Thyroid gland (tissue), 4 donors: ENCODE measurements around the gene INSM1.

ENCODE experiments used
- POLR2A ChIP-seq, 2 donors: fragments of 450-650 bp; IDR thresholded peaks; one replicate each; pipeline ENCODE4 v1.6.1; 2017; ENCODE audit warnings: antibody characterized with exemption in 2 of 2, mild to moderate bottlenecking in 2 of 2, moderate library complexity in 1 of 2
- TF ChIP-seq, protein P1 (sequence below), 6 experiments: fragments of 200-600 bp in 3 of 6; fragments of 450-650 bp in 3 of 6; sonication (generic) in 3 of 6; IDR thresholded peaks; one replicate each; pipeline ENCODE4 v1.5.1; 2016 to 2019; ENCODE audit warnings: antibody characterized with exemption in 6 of 6, mild to moderate bottlenecking in 2 of 6, inconsistent platforms in 1 of 6, moderate library complexity in 1 of 6

DNA sequence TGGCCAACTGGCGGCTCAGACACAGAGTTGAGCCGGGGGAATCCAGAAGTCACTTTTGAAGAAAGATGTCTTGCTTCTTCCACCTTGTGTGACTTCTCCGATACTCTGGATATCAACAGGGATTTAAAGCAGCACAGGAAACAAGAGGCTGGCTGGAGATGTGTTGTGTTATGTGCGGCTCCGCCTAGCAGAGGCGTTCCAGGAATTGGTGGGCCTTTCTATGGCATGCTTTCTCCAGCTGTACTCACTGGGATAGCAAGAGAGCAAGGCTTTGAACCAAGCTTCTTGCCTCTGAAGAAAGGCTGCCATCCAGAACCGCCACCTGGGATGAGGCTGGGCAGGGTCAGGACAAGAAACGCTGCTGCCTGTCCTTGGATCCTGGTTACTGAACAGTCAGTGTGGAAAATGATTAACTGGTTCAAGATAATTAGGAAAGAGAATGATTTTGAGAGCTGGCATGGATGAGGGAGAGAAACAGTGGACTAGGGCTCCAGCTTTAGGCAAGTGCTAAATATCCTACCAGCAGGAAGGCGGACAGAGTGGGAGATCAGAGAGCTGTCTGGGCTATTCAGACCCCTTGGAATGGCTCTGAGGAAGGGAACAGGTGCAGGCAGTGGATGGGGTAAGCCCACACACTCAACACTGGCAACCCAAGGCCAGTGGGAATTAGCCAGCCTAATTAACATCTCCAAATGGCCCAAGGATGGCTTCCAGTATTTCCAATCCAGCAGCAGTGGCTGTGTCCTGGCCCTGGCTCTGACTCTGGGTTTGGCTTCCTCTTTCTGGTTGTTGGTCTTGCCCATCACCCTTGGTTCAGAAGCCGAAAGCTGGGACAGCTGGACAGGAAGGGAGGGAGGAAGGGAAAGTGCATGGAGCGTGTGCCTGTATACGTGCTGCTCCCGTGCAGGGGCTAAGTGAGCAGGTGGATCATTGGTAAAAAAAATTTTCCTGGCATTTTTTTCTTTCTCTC, 31.9 kb downstream of the INSM1 start:
- TF ChIP-seq POLR2A (IDR thresholded peaks at IDR 0.05), result no peak
- TF ChIP-seq, protein P1, sequence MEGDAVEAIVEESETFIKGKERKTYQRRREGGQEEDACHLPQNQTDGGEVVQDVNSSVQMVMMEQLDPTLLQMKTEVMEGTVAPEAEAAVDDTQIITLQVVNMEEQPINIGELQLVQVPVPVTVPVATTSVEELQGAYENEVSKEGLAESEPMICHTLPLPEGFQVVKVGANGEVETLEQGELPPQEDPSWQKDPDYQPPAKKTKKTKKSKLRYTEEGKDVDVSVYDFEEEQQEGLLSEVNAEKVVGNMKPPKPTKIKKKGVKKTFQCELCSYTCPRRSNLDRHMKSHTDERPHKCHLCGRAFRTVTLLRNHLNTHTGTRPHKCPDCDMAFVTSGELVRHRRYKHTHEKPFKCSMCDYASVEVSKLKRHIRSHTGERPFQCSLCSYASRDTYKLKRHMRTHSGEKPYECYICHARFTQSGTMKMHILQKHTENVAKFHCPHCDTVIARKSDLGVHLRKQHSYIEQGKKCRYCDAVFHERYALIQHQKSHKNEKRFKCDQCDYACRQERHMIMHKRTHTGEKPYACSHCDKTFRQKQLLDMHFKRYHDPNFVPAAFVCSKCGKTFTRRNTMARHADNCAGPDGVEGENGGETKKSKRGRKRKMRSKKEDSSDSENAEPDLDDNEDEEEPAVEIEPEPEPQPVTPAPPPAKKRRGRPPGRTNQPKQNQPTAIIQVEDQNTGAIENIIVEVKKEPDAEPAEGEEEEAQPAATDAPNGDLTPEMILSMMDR (IDR thresholded peaks at IDR 0.05), result no peak
